ENCODE measurements around the gene GDF2. TPM values are rescaled to one million over a fixed set of nuclear protein-coding genes. Genes with fewer than 3 reads are reported as not detected.

GDF2 gene
- polyA plus RNA-seq, 1 donor from 2014 or later, result not detected

DNA sequence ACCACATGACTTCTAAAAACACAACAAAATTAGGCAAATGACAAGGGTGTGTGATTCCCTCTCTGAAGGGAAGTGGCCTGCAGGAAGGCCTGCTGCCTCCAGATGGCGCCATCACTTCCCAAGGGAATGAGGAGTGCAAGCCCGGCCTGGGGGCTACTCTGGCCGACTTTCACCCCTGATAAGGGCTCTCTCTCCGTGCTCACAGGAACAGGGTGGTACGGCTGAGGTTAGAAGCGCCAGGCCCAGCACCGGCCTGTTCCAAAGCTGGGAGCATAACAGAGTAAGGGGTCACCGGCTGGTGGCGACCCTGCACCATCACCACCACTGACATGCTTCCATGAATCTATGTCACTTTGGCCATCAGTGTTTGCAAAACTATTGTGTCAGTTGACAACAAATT is 39.0 kb downstream of the GDF2 start:
- Histone ChIP-seq H3K4me2 (ENCODE audit: low read length) (no peak overlapping the region), H3K27me3 (ENCODE audit: insufficient read depth, low read depth, low read length) (no peaks in the 10 kb centered on the region), H3K9ac (ENCODE audit: low read length) (no peak overlapping the region), H3K9me2 (ENCODE audit: insufficient read depth, low read length) (no peaks in the 10 kb centered on the region), H3K79me2 (replicated peaks; ENCODE audit: insufficient read depth, low read length) (no peaks in the 10 kb centered on the region), H3K36me3 (ENCODE audit: insufficient read depth, low read length) (no peaks in the 10 kb centered on the region), H3K27ac (ENCODE audit: low read length) (no peak overlapping the region), H3K9me3 (ENCODE audit: low read length) (no peaks in the 10 kb centered on the region), H3F3A (ENCODE audit: insufficient read depth, low read length, poor library complexity, severe bottlenecking) (no peaks in the 10 kb centered on the region), H4K20me1 (ENCODE audit: insufficient read depth) (no peaks in the 10 kb centered on the region), H2AFZ (ENCODE audit: low read depth, low read length) (no peak overlapping the region), H3K4me3 (ENCODE audit: low read length) (no peak overlapping the region)
- TF ChIP-seq, protein P1, sequence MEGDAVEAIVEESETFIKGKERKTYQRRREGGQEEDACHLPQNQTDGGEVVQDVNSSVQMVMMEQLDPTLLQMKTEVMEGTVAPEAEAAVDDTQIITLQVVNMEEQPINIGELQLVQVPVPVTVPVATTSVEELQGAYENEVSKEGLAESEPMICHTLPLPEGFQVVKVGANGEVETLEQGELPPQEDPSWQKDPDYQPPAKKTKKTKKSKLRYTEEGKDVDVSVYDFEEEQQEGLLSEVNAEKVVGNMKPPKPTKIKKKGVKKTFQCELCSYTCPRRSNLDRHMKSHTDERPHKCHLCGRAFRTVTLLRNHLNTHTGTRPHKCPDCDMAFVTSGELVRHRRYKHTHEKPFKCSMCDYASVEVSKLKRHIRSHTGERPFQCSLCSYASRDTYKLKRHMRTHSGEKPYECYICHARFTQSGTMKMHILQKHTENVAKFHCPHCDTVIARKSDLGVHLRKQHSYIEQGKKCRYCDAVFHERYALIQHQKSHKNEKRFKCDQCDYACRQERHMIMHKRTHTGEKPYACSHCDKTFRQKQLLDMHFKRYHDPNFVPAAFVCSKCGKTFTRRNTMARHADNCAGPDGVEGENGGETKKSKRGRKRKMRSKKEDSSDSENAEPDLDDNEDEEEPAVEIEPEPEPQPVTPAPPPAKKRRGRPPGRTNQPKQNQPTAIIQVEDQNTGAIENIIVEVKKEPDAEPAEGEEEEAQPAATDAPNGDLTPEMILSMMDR (IDR thresholded peaks at IDR 0.05; ENCODE audit: poor library complexity, severe bottlenecking), result no peak
- TF ChIP-seq TAF1 (IDR thresholded peaks at IDR 0.05; ENCODE audit: low read depth) (no peak), EZH2 (IDR thresholded peaks at IDR 0.05; ENCODE audit: borderline replicate concordance, insufficient read depth, low read length, poor library complexity, severe bottlenecking) (no peak), EP300 (conservative IDR thresholded peaks at IDR 0.05; ENCODE audit: poor library complexity, severe bottlenecking) (no peak), POLR2AphosphoS5 (IDR thresholded peaks at IDR 0.05) (no peak), SMC3 (conservative IDR thresholded peaks at IDR 0.05; ENCODE audit: poor library complexity) (no peak)
- TF ChIP-seq, protein P2, sequence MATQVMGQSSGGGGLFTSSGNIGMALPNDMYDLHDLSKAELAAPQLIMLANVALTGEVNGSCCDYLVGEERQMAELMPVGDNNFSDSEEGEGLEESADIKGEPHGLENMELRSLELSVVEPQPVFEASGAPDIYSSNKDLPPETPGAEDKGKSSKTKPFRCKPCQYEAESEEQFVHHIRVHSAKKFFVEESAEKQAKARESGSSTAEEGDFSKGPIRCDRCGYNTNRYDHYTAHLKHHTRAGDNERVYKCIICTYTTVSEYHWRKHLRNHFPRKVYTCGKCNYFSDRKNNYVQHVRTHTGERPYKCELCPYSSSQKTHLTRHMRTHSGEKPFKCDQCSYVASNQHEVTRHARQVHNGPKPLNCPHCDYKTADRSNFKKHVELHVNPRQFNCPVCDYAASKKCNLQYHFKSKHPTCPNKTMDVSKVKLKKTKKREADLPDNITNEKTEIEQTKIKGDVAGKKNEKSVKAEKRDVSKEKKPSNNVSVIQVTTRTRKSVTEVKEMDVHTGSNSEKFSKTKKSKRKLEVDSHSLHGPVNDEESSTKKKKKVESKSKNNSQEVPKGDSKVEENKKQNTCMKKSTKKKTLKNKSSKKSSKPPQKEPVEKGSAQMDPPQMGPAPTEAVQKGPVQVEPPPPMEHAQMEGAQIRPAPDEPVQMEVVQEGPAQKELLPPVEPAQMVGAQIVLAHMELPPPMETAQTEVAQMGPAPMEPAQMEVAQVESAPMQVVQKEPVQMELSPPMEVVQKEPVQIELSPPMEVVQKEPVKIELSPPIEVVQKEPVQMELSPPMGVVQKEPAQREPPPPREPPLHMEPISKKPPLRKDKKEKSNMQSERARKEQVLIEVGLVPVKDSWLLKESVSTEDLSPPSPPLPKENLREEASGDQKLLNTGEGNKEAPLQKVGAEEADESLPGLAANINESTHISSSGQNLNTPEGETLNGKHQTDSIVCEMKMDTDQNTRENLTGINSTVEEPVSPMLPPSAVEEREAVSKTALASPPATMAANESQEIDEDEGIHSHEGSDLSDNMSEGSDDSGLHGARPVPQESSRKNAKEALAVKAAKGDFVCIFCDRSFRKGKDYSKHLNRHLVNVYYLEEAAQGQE (IDR thresholded peaks at IDR 0.05; ENCODE audit: borderline replicate concordance), result no peak

DNA sequence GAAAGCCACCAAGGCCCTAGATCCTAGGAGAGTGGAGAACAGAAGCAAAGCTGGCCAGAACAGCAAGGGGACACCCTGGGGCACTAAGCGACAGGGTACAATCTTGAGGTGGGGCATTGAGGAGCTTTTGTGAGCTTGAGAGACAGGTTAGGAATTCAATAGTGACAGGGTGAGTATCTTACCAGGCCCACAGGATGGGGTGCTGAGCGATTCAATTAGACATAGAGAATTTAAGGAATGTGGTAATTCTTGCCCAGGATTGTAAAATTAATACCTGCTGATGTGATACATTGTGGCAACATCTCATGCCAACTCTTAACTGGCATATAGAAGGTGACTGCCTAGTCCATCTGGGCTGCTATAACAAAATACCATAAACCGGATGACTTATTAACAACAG is 39.9 kb downstream of the GDF2 start:
- Histone ChIP-seq H3K4me3 (ENCODE audit: low read length) (no peak overlapping the region), H3F3A (ENCODE audit: insufficient read depth, low read length, poor library complexity, severe bottlenecking) (no peaks in the 10 kb centered on the region), H2AFZ (ENCODE audit: low read depth, low read length) (no peak overlapping the region), H3K9me2 (ENCODE audit: insufficient read depth, low read length) (no peaks in the 10 kb centered on the region), H3K79me2 (replicated peaks; ENCODE audit: insufficient read depth, low read length) (no peaks in the 10 kb centered on the region), H3K4me2 (ENCODE audit: low read length) (no peak overlapping the region), H3K9me3 (ENCODE audit: low read length) (no peaks in the 10 kb centered on the region), H3K9ac (ENCODE audit: low read length) (no peak overlapping the region), H3K27ac (ENCODE audit: low read length) (no peak overlapping the region), H3K27me3 (ENCODE audit: insufficient read depth, low read depth, low read length) (no peaks in the 10 kb centered on the region), H3K36me3 (ENCODE audit: insufficient read depth, low read length) (no peaks in the 10 kb centered on the region), H4K20me1 (ENCODE audit: insufficient read depth) (no peaks in the 10 kb centered on the region)
- TF ChIP-seq, protein P2 (IDR thresholded peaks at IDR 0.05; ENCODE audit: borderline replicate concordance), result no peak
- TF ChIP-seq MXI1 (conservative IDR thresholded peaks at IDR 0.05; ENCODE audit: poor library complexity, severe bottlenecking), result no peak
- TF ChIP-seq, protein P1 (IDR thresholded peaks at IDR 0.05; ENCODE audit: poor library complexity, severe bottlenecking), result no peak
- no peak for TF ChIP-seq SMC3 (conservative IDR thresholded peaks at IDR 0.05; ENCODE audit: poor library complexity)
- TF ChIP-seq RAD21 (conservative IDR thresholded peaks at IDR 0.05), result no peak
- TF ChIP-seq TAF1 (IDR thresholded peaks at IDR 0.05; ENCODE audit: low read depth), result no peak
- no peak for TF ChIP-seq POLR2AphosphoS5 (IDR thresholded peaks at IDR 0.05)
- TF ChIP-seq EP300 (conservative IDR thresholded peaks at IDR 0.05; ENCODE audit: poor library complexity, severe bottlenecking), result no peak
- TF ChIP-seq EZH2 (IDR thresholded peaks at IDR 0.05; ENCODE audit: borderline replicate concordance, insufficient read depth, low read length, poor library complexity, severe bottlenecking), result no peak

Measured in neural cell (in vitro differentiated cells).